Medulla oblongata (tissue), 1 donor: ENCODE results near the gene HS6ST1.

Experiments
- DNase-seq: peaks from one replicate; pipeline ENCODE4 v3.0.0-alpha.2; 2015; ENCODE audit errors: extremely low spot score

Gene HS6ST1

DNA sequence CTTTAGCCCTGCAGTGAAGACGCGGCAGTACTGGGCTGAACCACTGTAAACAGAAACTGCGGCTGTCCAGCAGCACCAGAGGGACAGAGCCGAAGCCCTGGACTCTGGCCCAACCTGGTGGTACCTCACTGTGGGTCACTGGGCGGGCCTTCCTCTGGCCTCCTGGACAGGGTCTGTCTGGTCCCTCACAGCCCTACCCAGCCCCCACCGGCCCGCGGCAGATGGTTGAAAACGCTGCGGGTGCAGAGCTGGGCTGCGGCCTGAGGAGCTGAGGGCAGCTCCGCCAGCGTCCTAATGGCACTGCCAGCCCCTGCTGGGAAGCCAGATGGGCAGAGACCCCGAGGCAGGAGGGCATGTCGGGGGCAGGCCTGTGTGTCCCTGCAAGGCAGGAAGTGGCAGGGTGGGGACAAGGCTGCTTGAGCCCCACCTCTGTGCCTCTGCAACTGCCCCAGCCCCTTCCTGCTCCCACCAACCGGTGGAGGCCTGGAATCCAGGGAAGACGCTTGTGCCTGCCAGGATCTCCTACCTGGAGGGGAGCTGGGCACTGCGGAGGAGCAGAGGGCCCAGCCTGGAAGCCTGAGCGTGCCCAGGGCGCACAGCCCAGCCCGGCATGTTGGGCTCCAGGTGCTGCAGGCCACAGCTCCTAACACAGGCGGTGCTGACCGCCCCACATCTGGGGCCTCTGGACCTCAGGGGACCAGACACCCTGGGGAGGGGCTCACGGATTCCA is 36.3 kb downstream of the HS6ST1 start:
- DNase-seq = peak; percentile 40

DNA sequence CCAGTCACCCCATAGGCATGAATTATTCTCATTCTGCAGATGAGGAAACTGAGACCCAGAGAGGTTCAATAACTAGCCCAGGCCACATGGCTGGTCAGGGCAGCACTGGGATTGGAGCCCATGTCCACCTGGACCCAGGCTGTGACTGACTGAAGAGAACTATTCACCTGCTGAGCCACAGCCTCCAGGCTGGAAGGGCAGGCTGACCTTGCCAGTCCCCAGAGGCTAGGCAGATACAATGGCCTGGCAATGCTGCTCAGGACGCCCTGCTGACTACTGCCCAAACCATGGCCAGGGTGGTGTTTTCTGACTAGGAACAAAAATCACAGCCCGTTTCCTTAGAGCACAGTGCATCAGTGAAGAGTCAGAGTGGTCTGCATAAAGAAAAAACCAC is 36.8 kb downstream of the HS6ST1 start:
- DNase-seq = no peak

- peak; percentile 78 for DNase-seq
Observed at GRCh38 chr2:128280901-128281321, 37.8 kb downstream of the HS6ST1 start.

GRCh38 chr2:128280158-128280871 is 38.4 kb downstream of the HS6ST1 start:
- DNase-seq = peak; percentile 64

DNA sequence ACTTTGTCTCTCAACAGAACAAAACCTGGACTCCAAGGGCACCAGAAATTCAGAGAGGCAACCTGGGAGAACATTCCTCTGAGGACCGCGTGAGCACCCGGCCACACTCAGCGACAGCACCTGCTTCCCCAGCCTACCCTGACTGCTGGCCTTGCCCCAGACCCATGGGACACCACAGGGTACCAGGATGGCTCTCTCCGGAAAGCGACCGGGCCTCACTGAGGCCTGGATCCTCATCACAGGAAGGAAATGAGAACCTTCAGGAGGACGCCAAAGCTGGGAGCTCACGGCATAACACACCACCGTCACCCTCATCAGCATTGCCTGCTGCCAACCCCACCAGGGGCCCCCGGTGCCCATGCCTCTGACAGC is 38.9 kb downstream of the HS6ST1 start:
- DNase-seq = no peak

GRCh38 chr2:128279009-128279408 is 39.7 kb downstream of the HS6ST1 start:
- DNase-seq = no peak

- no peak for DNase-seq
Observed at GRCh38 chr2:128277961-128278681, 40.5 kb downstream of the HS6ST1 start.

DNA sequence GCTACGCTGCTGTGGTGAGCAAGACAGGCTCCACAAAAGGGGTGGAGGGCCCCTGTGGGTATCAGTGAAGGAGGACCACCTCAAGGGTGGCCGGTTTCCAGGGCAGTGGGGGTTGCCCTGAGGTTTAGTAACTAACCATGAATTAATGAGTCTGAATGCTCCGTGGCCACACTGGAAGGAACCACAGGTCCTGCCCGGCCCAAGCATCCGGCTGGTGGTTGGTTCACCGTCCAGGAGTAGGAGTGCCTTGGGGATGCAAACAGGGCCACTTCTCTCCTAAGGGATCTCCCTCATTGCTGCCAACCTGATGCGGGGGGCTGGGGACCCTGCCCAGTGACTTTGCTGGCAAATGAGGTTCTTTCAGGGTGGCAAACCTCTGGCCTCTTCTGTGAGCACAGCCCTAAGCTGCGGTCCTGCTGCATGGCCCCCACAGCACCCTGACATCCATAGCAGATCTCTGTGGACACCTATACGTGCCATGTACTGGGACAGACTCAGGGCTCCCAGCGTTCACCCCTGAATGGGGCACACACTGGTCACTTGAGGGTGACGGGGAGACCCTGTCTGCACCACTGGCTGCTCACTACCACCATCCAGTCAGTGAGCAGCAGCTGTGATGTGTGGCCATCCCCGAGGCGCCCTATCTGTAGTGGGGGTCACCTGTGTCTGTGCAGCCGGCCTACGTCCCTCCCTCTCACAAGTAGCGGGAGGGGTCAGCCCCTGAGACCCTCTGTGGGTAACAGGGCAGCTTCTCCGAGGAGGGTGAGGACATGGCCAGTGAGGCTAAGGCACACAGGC is 41.6 kb downstream of the HS6ST1 start:
- DNase-seq = no peak

DNA sequence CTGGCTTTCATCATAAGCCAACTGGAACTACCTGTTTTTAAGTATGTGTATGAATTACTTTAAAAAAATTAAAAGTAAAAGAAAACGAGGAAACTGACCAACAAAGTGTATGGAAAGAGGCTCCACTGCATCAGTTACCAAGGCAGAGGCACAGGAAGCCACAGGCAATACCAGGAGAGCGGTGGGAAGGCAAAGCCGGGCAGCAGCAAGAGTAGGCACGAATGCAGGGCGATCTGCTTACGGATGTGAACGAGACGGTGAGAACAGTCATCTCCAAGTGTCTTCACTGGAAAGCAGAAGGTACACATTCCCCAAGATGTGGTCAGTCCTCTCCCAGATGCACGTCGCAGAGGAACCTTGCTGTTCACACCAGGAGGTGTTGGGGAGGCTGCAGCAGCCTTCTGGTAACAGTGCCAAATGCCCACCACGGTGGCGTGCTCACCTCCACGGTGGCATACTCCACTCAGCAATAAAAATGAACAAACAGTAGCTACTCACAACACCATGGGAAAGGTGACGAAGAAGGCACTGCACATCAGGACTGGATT is 43.1 kb downstream of the HS6ST1 start:
- DNase-seq = no peak

DNA sequence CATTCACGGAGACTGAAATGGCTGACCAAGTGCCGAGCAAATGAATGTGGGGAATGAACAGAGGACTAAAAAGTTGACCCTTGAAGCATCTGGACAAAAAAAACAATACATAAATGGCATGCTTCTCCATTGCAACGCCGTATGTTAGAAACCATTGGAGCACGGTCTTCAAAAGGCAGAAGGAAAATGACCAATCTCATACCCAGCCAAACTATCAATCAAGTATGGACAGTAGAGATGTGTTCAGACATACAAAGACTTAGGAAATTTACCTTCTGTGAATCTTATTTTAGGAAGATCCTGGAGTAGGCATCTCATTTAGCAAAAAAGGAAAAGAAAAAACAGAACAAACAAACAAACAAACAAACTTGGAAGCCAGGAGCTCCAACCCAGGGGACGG is 44.5 kb downstream of the HS6ST1 start:
- no peak for DNase-seq

GRCh38 chr2:128273469-128274081 is 45.1 kb downstream of the HS6ST1 start:
- DNase-seq = no peak

- no peak for DNase-seq
Observed at GRCh38 chr2:128272601-128273468, 45.8 kb downstream of the HS6ST1 start.

DNA sequence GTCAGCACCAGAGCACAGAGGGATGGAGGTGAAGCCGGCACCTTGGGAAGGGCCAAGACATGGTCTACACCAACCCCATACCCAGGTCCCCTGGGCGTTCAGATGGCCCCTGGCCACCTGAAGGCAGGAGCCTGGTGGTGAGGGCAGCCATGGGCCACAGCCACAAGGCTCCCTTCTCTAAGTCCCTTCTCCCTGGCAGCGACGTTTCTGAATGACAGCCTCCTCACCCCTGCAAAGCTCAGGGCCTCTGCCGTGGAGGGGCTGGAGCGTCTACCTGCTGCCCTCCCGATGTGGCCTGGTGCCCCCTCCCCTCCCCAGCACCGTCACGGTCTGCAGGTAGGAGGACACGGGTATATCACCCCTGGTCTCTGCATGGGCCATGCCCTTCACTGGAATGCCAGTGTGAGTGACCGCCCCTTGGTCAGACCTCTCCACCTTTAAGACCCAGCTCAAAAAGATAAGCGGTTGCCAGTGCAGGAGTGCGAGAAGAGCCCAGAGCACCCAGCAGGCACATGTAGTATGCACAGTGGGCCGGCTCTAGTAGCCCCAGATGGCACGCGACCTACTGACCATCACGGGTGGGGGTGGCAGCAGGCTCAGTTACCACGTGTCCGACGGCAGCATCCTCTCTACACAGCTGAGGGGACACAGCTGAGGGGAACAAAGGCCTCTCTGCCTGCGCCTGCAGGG is 46.6 kb downstream of the HS6ST1 start:
- no peak for DNase-seq

GRCh38 chr2:128271597-128271910 is 47.1 kb downstream of the HS6ST1 start:
- no peak for DNase-seq

DNA sequence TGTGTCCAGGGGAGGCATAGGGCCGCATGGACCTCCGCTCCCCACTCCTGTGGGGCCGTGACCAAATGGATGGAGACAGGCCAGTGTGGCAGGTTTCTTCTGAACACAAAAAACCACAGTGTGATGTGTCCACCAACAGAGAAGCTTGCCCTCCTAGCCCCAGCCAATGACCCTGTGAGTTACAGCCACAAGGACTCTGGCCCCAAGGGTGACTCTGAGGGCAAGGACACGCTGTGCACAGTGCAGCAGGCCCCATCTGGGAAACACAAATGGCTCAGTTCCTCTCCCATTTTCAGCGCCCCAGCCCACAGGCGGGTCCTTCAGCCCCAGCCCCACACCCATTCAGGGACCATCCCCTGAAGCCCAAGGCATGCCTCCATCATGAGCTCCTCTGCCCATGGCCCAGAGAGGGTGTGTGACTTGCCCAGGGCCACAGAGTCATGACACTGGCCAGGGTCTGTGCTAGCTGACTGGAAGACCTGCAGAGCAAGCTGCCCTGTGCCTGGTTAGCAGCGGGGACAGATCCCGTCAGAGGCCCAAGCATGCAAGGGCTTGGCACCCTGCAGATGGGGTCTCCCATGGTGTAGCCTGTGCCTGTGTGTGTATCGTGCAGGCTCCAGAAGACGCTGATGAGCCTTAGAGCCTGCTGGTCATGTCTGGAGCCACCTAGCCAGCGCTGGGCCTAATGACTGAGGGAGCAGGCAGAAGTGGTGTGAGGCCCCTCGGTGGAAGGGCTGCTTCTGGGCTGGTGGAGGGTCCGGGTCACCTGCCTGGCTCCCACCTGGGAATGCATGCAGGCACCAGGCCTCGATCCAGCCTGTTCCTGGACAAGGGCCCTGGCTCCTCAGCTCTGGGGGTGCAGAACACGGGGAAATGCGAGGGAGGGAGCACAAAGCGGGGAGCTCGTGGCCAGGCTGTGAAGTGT is 47.7 kb downstream of the HS6ST1 start:
- DNase-seq = no peak

GRCh38 chr2:128269990-128270671 is 48.5 kb downstream of the HS6ST1 start:
- no peak for DNase-seq

DNA sequence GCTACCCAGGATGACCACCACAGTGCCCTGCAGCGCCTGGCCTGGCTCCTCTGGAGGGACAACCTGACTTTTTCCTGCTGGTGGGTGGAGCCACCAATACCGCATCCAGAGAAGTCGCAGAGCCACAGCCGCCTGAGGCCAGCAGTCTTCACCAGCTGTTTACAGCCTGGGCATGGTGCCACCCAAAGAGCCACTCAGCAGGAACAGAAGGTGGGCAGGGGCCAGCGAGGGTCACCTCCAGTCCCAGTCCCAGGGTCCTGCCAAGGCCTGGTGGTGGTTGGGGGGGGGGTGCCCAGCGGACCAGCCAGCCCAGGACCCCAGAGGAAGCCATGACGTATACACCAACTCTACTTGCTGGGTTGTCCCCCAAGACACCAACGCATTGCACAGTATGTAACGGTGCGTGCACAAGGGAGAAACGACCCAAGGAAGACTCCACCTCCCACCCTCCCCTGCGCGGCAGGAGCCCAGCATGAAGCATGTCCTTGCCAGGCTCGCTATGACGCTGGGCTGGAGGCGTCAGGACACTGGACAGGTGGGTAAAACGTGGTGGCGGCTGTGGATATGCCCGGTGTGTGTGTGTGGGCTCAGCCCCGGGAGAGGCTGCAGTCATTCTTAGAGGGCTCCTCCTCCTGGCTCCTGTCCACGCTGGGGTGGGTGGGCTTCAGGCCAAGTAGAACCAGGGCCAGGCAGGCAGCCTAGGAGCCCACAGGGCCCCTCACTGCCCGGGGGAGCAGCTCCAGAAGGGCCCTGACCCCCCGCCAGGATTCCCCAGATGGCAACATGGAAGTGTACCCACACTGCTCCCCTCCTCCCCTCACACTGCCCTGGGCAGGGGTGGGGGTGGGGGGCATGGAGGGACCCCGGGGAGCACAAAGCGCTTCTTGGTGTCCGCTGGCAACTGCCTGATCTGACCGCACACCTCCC is 49.3 kb downstream of the HS6ST1 start:
- DNase-seq = no peak
